AG04449 (cell line): Measurements from ENCODE around the gene CPNE2.
"Not testable (repeated sequence)": the region's sequence is repeated elsewhere in the genome, so short reads cannot be mapped to it uniquely, and the experiment has no call there.

Experiments used
- CTCF ChIA-PET: fragments of 350-600 bp; formaldehyde crosslinking; extraction: SDS; loops from one replicate; lab custom pipeline; 2021; ENCODE audit warnings: antibody characterized with exemption; lab: Yijun Ruan, JAX
- POLR2A ChIA-PET: fragments of 400-600, 350-600 bp; formaldehyde crosslinking; extraction: SDS; loops from one replicate; lab custom pipeline; 2020; ENCODE audit warnings: antibody characterized with exemption, inconsistent platforms; lab: Yijun Ruan, JAX
- DNase-seq: peaks from one replicate; pipeline ENCODE4 v3.0.0-alpha.2; 2010; ENCODE audit warnings: low read depth, low spot score
- H3K4me3 ChIP-seq: 2 replicates; pipeline ENCODE4 v1.5.1; 2011; ENCODE audit warnings: low read depth, mild to moderate bottlenecking, control low read depth, low read length
- CTCF ChIP-seq: IDR thresholded peaks from one replicate; pipeline ENCODE4 v1.5.1; 2011; ENCODE audit warnings: mild to moderate bottlenecking, moderate library complexity, low read length, control low read depth, inconsistent platforms; ENCODE audit not compliant: insufficient read depth; ENCODE audit errors: missing control alignments

CPNE2 gene

GRCh38 chr16:57066625-57067024 lies 25.8 kb upstream of the CPNE2 start:
- no peak for TF ChIP-seq CTCF
- ChIA-PET POLR2A (interaction anchor here (1.0 kb wide), 1 partner anchor 11 kb away, joined by 4 read pairs; no protein-coding TSS in a partner anchor), CTCF (interaction anchor here (1.1 to 1.8 kb wide), 4 partner anchors 8 to 26 kb away, joined by 3 to 18 read pairs (median 6); partner anchors contain the start of gene CPNE2)
- DNase-seq = no peak
- H3K4me3 ChIP-seq = no peak overlapping the region

GRCh38 chr16:57067347-57067746 lies 25.0 kb upstream of the CPNE2 start:
- no peak overlapping the region for H3K4me3 ChIP-seq
- CTCF ChIA-PET = interaction anchor here (1.1 to 1.8 kb wide), 4 partner anchors 14 to 25 kb away, joined by 3 to 18 read pairs (median 6); partner anchors contain the start of gene CPNE2
- TF ChIP-seq CTCF = no peak
- no peak for DNase-seq
- POLR2A ChIA-PET = interaction anchor here (1.0 kb wide), 1 partner anchor 10 kb away, joined by 4 read pairs; no protein-coding TSS in a partner anchor

DNA sequence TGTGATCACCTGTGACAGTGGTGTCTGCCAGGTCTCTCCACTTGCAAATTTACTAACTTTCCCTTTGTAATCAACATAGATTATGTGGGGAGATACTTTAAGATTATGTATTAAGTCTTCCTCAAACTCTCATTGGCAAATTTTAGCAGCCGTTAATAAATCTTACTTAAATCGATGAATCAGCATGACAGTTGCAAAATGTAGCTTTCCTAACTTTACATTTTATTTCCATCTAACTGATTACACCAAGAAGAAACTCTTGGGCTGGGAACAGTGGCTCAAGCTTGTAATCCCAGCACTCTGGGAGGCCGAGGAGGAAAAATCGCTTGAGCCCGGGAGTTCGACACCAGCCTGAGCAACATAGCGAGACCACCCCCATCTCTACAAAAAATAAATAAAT lies 23.3 kb upstream of the CPNE2 start:
- DNase-seq = no peak
- no peak overlapping the region for H3K4me3 ChIP-seq
- ChIA-PET CTCF (interaction anchor here (1.2 to 2.2 kb wide), 3 partner anchors 8 to 15 kb away, joined by 4 to 24 read pairs (median 6); no protein-coding TSS in a partner anchor), POLR2A (no interaction called here)
- no peak for TF ChIP-seq CTCF

GRCh38 chr16:57069635-57070370 lies 22.6 kb upstream of the CPNE2 start:
- CTCF ChIA-PET = interaction anchor here (1.2 to 2.2 kb wide), 3 partner anchors 9 to 14 kb away, joined by 4 to 24 read pairs (median 6); no protein-coding TSS in a partner anchor
- POLR2A ChIA-PET = no interaction called here
- H3K4me3 ChIP-seq = no peak overlapping the region
- DNase-seq = no peak
- TF ChIP-seq CTCF = no peak

DNA sequence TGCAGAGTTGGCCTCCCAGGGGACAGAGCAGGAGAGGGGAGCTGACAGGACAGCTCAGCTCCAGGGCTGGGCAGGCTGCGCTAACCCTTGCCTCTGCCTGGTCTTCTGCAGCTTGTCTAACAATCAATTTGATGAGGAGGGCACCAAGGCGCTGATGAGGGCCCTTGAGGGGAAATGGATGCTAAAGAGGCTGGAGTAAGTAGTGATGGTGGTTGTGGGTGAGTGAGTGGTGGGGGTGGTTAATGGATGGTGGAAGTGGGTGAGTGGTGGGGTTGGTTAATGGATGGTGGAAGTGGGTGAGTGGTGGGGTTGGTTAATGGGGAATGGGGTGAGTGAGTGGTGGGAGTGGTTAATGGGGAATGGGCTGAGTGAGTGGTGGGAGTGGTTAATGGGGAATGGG lies 22.0 kb upstream of the CPNE2 start:
- no peak for DNase-seq
- no peak for TF ChIP-seq CTCF
- H3K4me3 ChIP-seq = no peak overlapping the region
- CTCF ChIA-PET = interaction anchor here (2.1 to 2.2 kb wide), 2 partner anchors 10 to 14 kb away, joined by 6 to 24 read pairs; no protein-coding TSS in a partner anchor
- POLR2A ChIA-PET = no interaction called here

- H3K4me3 ChIP-seq, DNase-seq, POLR2A ChIA-PET: not testable (repeated sequence)
- CTCF ChIA-PET = interaction anchor here (0.7 to 6.3 kb wide), 3 partner anchors 11 to 25 kb away, joined by 3 to 60 read pairs (median 3); no protein-coding TSS in a partner anchor
Measured at GRCh38 chr16:57071081-57071732, 21.2 kb upstream of the CPNE2 start.
